Lower leg skin (tissue), 3 donors: Measurements from ENCODE around the gene FZD4.

Experiments
- CTCF ChIP-seq, 3 donors: fragments of 450-650 bp; IDR thresholded peaks; one replicate each; pipeline ENCODE4 v1.5.1; 2016; ENCODE audit warnings: antibody characterized with exemption in 3 of 3, mild to moderate bottlenecking in 3 of 3, moderate library complexity in 2 of 3
- POLR2A ChIP-seq, 2 donors: fragments of 450-650 bp; IDR thresholded peaks; one replicate each; pipeline ENCODE4 v1.6.1; 2016 to 2017; ENCODE audit warnings: antibody characterized with exemption in 2 of 2, mild to moderate bottlenecking in 1 of 2, moderate library complexity in 1 of 2

GRCh38 chr11:86983021-86983488, 27.9 kb upstream of the FZD4 start:
- no peak for TF ChIP-seq CTCF (IDR thresholded peaks at IDR 0.05)
- TF ChIP-seq POLR2A (IDR thresholded peaks at IDR 0.05), result no peak
